ENCODE data around the gene LPAR1.

DNA sequence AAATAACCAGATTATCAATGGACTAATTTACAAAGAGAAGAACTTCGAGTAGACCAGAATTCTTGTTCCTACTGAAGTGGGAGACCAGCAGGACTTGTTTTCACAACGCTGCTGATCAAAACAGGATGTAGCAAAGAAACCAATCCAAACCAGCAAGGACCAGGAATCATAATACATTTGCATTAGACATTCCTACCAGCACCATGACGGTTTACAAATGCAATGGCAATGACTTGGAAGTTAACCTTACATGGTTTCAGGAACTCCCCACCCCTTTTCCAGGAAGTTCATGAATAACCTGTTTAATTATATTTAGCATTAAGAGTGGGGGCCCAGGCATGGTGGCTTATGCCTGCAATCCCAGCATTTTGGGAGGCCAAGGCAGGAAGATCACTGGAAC lies 100.0 kb downstream of the LPAR1 start:
- TF ChIP-seq FOXA1 (IDR thresholded peaks at IDR 0.05) (no peak), FOXM1 (IDR thresholded peaks at IDR 0.05; ENCODE audit: borderline replicate concordance) (no peak), SUZ12 (IDR thresholded peaks at IDR 0.05) (no peak), L3MBTL2 (conservative IDR thresholded peaks at IDR 0.05) (no peak), FOXK2 (IDR thresholded peaks at IDR 0.05) (no peak), SP1 (IDR thresholded peaks at IDR 0.05) (no peak), BHLHE40 (IDR thresholded peaks at IDR 0.05; ENCODE audit: borderline replicate concordance) (no peak), CTBP1 (IDR thresholded peaks at IDR 0.05; ENCODE audit: borderline replicate concordance) (no peak), NFRKB (IDR thresholded peaks at IDR 0.05) (no peak), ARNT (IDR thresholded peaks at IDR 0.05) (no peak), LEF1 (IDR thresholded peaks at IDR 0.05; ENCODE audit: borderline replicate concordance) (no peak)
- TF ChIP-seq, protein P1, sequence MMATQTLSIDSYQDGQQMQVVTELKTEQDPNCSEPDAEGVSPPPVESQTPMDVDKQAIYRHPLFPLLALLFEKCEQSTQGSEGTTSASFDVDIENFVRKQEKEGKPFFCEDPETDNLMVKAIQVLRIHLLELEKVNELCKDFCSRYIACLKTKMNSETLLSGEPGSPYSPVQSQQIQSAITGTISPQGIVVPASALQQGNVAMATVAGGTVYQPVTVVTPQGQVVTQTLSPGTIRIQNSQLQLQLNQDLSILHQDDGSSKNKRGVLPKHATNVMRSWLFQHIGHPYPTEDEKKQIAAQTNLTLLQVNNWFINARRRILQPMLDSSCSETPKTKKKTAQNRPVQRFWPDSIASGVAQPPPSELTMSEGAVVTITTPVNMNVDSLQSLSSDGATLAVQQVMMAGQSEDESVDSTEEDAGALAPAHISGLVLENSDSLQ (IDR thresholded peaks at IDR 0.05): no peak
